ENCODE measurements around the gene NDRG2.

Gene NDRG2

DNA sequence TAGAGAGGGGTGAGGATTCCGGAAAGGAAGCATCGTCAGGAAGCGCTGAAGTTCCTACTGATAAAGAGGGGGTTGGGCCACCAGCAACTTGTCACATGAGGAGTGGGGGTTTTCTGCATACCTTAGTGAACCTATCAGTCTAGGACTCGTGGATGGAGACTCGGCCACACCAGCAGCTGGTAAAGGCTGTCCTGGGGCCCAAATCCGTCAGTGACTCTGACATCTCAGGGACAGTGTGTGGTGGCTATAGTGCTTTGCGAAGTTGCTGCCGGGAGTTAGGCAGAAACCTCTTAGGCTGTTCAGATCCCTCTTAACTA lies 53.2 kb downstream of the NDRG2 start:
- no peak for DNase-seq (ENCODE audit: low read depth in 1 of 2, low spot score in 1 of 2)

DNA sequence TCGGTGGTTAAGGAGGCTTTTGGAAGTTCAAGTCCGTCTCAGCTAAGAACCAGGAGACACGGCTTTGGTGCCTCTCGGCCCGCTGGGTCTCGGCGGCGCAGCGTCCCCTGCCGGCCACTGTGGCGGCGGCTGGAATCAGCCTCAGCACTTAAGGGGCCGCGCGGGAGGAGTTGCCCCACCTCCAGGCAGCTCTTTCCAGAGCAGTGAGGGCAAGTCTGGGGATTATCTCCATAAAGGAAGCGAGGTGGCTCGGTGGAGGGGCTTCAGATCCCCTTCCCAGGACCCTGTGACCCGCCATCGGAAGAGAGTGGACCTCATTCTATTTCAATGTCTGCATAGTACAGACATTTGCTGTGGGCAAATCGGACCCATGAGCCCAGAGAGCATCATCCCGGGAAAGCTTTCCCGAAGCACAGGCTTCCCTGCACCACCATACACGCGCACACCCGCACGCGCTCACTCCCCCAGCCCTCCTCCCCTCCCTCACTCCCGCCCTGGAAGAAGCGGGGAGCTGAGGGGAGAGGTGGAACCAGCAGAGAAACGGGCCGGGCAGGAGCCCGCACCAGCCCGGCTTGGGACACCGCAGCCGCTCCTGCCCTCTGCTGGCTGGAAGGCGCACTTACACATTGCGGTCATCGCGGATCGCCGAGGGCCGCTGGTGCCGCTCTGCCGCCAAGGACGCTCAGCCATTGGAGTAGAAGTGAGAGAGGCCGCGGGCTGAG lies 53.7 kb downstream of the NDRG2 start:
- peak; percentile 56 to 63 for DNase-seq (ENCODE audit: low read depth in 1 of 2, low spot score in 1 of 2)

DNA sequence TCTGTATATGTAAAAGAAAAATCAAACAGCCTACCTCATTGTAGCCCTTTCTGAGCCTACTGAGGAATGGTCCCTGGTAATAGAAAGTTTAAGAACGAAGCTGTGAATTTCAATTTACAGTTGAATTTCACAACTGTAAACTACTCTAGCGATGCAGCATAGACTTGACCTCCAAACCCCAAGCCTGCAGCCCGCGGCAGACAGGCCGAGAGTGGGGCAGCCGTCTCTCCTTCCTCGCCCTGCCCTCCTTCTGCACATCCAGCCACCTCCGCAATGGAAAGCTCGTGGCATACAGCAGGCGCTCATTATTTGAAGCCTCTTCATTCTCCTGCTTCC lies 54.2 kb downstream of the NDRG2 start:
- no peak for DNase-seq (ENCODE audit: low read depth in 1 of 2, low spot score in 1 of 2)

DNA sequence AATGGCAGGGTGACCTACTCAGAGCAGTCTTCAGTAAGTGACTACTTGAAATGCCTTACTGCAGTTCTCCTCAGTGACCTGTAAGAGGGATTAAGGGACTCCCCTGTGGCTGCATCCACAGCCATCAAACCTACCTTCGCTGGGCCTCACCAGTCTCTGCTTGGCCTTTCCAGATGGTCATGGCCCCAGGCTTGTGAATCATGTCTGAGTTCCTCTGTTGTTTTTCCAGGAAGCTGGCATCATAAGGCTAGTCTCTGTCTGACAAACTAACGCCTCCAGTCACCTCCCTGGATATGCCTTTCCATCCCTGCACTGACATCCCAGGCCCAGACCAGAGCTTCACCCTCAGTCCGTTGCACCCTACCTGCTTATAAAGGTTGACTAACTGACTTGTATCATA lies 55.5 kb downstream of the NDRG2 start:
- DNase-seq (ENCODE audit: low read depth in 1 of 2, low spot score in 1 of 2) = no peak
